Left ventricle myocardium inferior (tissue), 1 donor: ENCODE results near the gene ATP1A4. TPM values are rescaled to one million over a fixed set of nuclear protein-coding genes. Genes with fewer than 3 reads are reported as not detected.

Experiments
- DNase-seq: peaks from one replicate; pipeline ENCODE4 v3.0.0-alpha.2; 2020
- H3K27ac ChIP-seq: fragments of 200-600 bp; replicated peaks from 2 replicates; pipeline ENCODE4 v1.8.0; 2021
- H3K27me3 ChIP-seq: fragments of 200-600 bp; 2 replicates; pipeline ENCODE4 v1.8.0; 2021; ENCODE audit warnings: low read depth
- H3K36me3 ChIP-seq: fragments of 200-600 bp; 2 replicates; pipeline ENCODE4 v1.8.0; 2021
- H3K4me1 ChIP-seq: fragments of 200-600 bp; 2 replicates; pipeline ENCODE4 v1.8.0; 2021
- H3K4me3 ChIP-seq: fragments of 200-600 bp; 2 replicates; pipeline ENCODE4 v1.8.0; 2021; ENCODE audit warnings: mild to moderate bottlenecking, moderate library complexity
- H3K9me3 ChIP-seq: fragments of 200-600 bp; replicated peaks from 2 replicates; pipeline ENCODE4 v1.8.0; 2021
- CTCF ChIP-seq: fragments of 200-600 bp; IDR thresholded peaks from 2 replicates; pipeline ENCODE4 v1.8.0; 2021; ENCODE audit warnings: antibody characterized with exemption, mild to moderate bottlenecking, borderline replicate concordance
- intact Hi-C: fragments of 100-400 bp; cut with micrococcal nuclease; formaldehyde crosslinking; loops from one replicate; pipeline ENCODE4 v1.11.0; 2022
- total RNA-seq: library from RNA; stranded (reverse); fragmentation: NEBNext Ultra II Directional; extraction: Animal tissue kit (Norgen Biotek cat#: 25700); gene quantifications from one replicate; pipeline ENCODE4 v1.2.1, GENCODE V29; 2021
- donor health status: DM: no; HTN: yes; CAD: no; lungs with severe emphysema.

The ATP1A4 gene
- total RNA-seq, 1 donor from 2014 or later = 0.11 TPM

DNA sequence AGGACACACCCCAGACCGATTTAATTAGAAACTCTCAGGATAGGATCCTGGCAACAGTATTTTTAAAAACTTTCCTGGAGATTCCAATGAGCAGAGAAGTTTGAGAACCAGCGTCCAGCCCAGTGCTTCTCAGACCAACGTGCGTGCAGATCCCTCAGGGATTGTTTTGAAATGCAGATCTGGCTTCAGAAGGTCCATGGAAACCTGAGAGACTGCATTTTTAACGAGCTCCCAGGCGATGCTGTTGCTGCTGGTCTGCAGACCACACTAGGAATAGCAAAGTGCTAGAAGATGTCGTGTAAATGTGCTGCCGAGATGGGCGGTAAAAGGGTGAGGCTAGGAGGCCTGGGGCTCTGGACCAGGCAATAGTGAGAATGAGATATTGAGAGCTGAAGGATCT, 20.6 kb downstream of the ATP1A4 start:
- intact Hi-C loops = no loop called here
- no peak for TF ChIP-seq CTCF

GRCh38 chr1:160177231-160177630, 25.8 kb downstream of the ATP1A4 start:
- intact Hi-C loops = no loop called here
- no peak for DNase-seq
- no peaks in the 10 kb centered on the region for H3K4me1 ChIP-seq
- H3K27ac ChIP-seq = no peak overlapping the region
- no peak for TF ChIP-seq CTCF
- no peaks in the 10 kb centered on the region for H3K9me3 ChIP-seq
- H3K36me3 ChIP-seq = no peaks in the 10 kb centered on the region
- no peak overlapping the region for H3K4me3 ChIP-seq
- peaks cover 10% of the 10 kb centered on the region for H3K27me3 ChIP-seq

More for the DNA sequence above, 20.6 kb downstream of the ATP1A4 start:
- no peak for DNase-seq
- no peaks in the 10 kb centered on the region for H3K36me3 ChIP-seq
- H3K9me3 ChIP-seq = no peaks in the 10 kb centered on the region
- peaks cover 4% of the 10 kb centered on the region for H3K4me1 ChIP-seq
- H3K27ac ChIP-seq = no peak overlapping the region
- H3K4me3 ChIP-seq = no peak overlapping the region
- peaks cover 14% of the 10 kb centered on the region for H3K27me3 ChIP-seq

GRCh38 chr1:160177667-160178066, 26.3 kb downstream of the ATP1A4 start:
- no peak for DNase-seq
- intact Hi-C loops = no loop called here
- H3K4me1 ChIP-seq = no peaks in the 10 kb centered on the region
- H3K27ac ChIP-seq = no peak overlapping the region
- no peaks in the 10 kb centered on the region for H3K36me3 ChIP-seq
- no peaks in the 10 kb centered on the region for H3K9me3 ChIP-seq
- H3K27me3 ChIP-seq = peaks cover 6% of the 10 kb centered on the region
- H3K4me3 ChIP-seq = no peak overlapping the region
- TF ChIP-seq CTCF = no peak

GRCh38 chr1:160178731-160179130, 27.3 kb downstream of the ATP1A4 start:
- TF ChIP-seq CTCF = no peak
- intact Hi-C loops = no loop called here

GRCh38 chr1:160179336-160179735, 27.9 kb downstream of the ATP1A4 start:
- H3K4me1 ChIP-seq = no peaks in the 10 kb centered on the region
- H3K4me3 ChIP-seq = no peak overlapping the region
- peaks cover 6% of the 10 kb centered on the region for H3K27me3 ChIP-seq
- intact Hi-C loops = no loop called here
- no peaks in the 10 kb centered on the region for H3K36me3 ChIP-seq
- H3K9me3 ChIP-seq = no peaks in the 10 kb centered on the region
- DNase-seq = no peak
- no peak for TF ChIP-seq CTCF
- no peak overlapping the region for H3K27ac ChIP-seq

More at GRCh38 chr1:160178731-160179130, 27.3 kb downstream of the ATP1A4 start:
- Histone ChIP-seq H3K4me3 (no peak overlapping the region), H3K9me3 (no peaks in the 10 kb centered on the region), H3K4me1 (no peaks in the 10 kb centered on the region), H3K36me3 (no peaks in the 10 kb centered on the region), H3K27me3 (peaks cover 6% of the 10 kb centered on the region), H3K27ac (no peak overlapping the region)
- no peak for DNase-seq

DNA sequence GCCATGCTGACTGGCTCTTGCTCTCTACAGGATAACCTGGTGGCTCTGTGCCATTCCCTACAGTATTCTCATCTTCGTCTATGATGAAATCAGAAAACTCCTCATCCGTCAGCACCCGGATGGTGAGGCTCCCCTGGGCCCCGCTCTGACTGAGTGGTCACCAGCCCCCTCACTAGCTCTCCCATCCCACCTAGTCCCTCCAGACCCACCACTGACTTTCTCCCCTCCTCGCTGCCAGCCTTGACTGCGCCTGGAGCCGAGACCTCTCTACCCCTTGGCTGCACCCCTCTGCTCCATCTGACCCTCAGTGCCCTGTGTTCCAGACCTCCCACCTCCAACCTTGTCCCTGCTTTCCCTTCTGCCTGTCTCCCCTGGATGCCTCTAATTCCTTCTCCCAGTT, 34.8 kb downstream of the ATP1A4 start:
- TF ChIP-seq CTCF = no peak
- H3K27ac ChIP-seq = no peak overlapping the region
- intact Hi-C loops = no loop called here
- DNase-seq = no peak
- no peaks in the 10 kb centered on the region for H3K9me3 ChIP-seq
- no peaks in the 10 kb centered on the region for H3K36me3 ChIP-seq
- H3K4me3 ChIP-seq = no peak overlapping the region
- H3K27me3 ChIP-seq = no peaks in the 10 kb centered on the region
- peaks cover 23% of the 10 kb centered on the region for H3K4me1 ChIP-seq
